ENCODE results near the gene DHPS. TPM values are rescaled to one million over a fixed set of nuclear protein-coding genes. Genes with fewer than 3 reads are reported as not detected.

The DHPS gene
- total and polyA plus RNA-seq, 2 of the 13 experiments (the other 11 are each of a cell fraction or from before 2014, with no cell fraction given) = 43.3 to 84.3 TPM

- TF ChIP-seq E2F5 (CRISPR knock-in tag; conservative IDR thresholded peaks at IDR 0.05) (0 out of 2 replicates have a peak, but pooled peaks have one; percentile 21), ZNF282 (IDR thresholded peaks at IDR 0.05; ENCODE audit: partially characterized antibody) (no peak), HMGXB3 (CRISPR knock-in tag; IDR thresholded peaks at IDR 0.05; ENCODE audit: borderline replicate concordance) (peak; percentile 78; the same call in 1 of the 2 replicates), RARA (CRISPR knock-in tag; IDR thresholded peaks at IDR 0.05) (0 out of 2 replicates have a peak, but pooled peaks have one; percentile 4), ZNF574 (CRISPR knock-in tag; IDR thresholded peaks at IDR 0.05) (peak; percentile 98), NFKB2 (CRISPR knock-in tag; IDR thresholded peaks at IDR 0.05; ENCODE audit: borderline replicate concordance) (peak; percentile 21; the same call in 1 of the 2 replicates), ZFY (CRISPR knock-in tag; IDR thresholded peaks at IDR 0.05) (peak; percentile 85), REST (IDR thresholded peaks at IDR 0.05; ENCODE audit: borderline replicate concordance in 1 of 2, low read depth in 1 of 2, low read length in 2 of 2) (peak in 1 of 2 experiments; percentile 12; a peak in 1 of 4 replicates), MAX (IDR thresholded peaks at IDR 0.05) (peak; percentile 98), POLR2A (IDR thresholded peaks at IDR 0.05; ENCODE audit: insufficient read depth in 1 of 2, low read depth in 2 of 2, low read length in 2 of 2) (peak; percentile 72 to 75), NFYB (CRISPR knock-in tag; IDR thresholded peaks at IDR 0.05) (peak; percentile 35; the same call in 1 of the 2 replicates), ZNF740 (CRISPR knock-in tag; IDR thresholded peaks at IDR 0.05) (peak; percentile 54; the same call in 1 of the 2 replicates), GATAD2A (CRISPR knock-in tag; IDR thresholded peaks at IDR 0.05) (peak; percentile 29; the same call in 1 of the 2 replicates), ZNF777 (CRISPR knock-in tag; IDR thresholded peaks at IDR 0.05) (no peak), ZNF350 (CRISPR knock-in tag; IDR thresholded peaks at IDR 0.05; ENCODE audit: borderline replicate concordance, low read depth) (no peak; the same call in 1 of the 2 replicates), PHF8 (CRISPR knock-in tag; IDR thresholded peaks at IDR 0.05) (peak; percentile 76)
These were observed 42.2 kb upstream of the DHPS start, which contains the start of gene TNPO2 (continued) for GRCh38 chr19:12723641-12724426.
